Measurements from ENCODE around the gene CEMIP2. TPM values are rescaled to one million over a fixed set of nuclear protein-coding genes. Genes with fewer than 3 reads are reported as not detected.

CEMIP2 gene
- total and polyA plus RNA-seq, 9 donors: 6.3 to 91.3 (median 11.0) TPM

DNA sequence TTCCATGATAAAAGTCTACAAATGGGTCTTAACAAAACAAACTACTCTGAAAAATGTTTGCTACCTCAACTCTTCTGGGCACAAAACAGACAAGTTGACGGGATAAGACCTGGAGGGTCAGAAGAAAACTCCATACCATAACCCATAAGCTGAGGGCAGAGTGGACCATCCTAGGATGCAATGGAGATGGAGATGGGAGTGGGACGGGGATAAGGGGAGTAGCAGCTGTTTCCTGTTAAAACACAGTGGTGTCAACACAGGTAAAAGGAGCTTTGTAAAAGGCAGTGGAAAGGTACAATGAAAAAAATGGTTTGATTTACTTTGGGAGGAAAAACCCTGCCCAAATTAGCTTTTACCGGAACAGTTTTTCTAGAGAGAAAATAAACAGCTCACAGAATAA is 41.6 kb downstream of the CEMIP2 start:
- no peak for TF ChIP-seq POLR2A (IDR thresholded peaks at IDR 0.05)
- TF ChIP-seq, protein P1, sequence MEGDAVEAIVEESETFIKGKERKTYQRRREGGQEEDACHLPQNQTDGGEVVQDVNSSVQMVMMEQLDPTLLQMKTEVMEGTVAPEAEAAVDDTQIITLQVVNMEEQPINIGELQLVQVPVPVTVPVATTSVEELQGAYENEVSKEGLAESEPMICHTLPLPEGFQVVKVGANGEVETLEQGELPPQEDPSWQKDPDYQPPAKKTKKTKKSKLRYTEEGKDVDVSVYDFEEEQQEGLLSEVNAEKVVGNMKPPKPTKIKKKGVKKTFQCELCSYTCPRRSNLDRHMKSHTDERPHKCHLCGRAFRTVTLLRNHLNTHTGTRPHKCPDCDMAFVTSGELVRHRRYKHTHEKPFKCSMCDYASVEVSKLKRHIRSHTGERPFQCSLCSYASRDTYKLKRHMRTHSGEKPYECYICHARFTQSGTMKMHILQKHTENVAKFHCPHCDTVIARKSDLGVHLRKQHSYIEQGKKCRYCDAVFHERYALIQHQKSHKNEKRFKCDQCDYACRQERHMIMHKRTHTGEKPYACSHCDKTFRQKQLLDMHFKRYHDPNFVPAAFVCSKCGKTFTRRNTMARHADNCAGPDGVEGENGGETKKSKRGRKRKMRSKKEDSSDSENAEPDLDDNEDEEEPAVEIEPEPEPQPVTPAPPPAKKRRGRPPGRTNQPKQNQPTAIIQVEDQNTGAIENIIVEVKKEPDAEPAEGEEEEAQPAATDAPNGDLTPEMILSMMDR (IDR thresholded peaks at IDR 0.05): no peak
- no peak for TF ChIP-seq EP300 (IDR thresholded peaks at IDR 0.05)
- DNase-seq: no peak
- 77 to 93% (median 78%) methylated on average over 3 of the region's 3 CpGs for WGBS, 3 donors
- Histone ChIP-seq H3K4me3 (no peak overlapping the region), H3K36me3 (no peaks in the 10 kb centered on the region), H3K9me3 (no peaks in the 10 kb centered on the region), H3K27ac (no peak overlapping the region), H3K27me3 (no peaks in the 10 kb centered on the region), H3K4me1 (ENCODE audit: insufficient read depth) (no peaks in the 10 kb centered on the region)
- intact Hi-C loops (cut with DNase I): no loop called here

DNA sequence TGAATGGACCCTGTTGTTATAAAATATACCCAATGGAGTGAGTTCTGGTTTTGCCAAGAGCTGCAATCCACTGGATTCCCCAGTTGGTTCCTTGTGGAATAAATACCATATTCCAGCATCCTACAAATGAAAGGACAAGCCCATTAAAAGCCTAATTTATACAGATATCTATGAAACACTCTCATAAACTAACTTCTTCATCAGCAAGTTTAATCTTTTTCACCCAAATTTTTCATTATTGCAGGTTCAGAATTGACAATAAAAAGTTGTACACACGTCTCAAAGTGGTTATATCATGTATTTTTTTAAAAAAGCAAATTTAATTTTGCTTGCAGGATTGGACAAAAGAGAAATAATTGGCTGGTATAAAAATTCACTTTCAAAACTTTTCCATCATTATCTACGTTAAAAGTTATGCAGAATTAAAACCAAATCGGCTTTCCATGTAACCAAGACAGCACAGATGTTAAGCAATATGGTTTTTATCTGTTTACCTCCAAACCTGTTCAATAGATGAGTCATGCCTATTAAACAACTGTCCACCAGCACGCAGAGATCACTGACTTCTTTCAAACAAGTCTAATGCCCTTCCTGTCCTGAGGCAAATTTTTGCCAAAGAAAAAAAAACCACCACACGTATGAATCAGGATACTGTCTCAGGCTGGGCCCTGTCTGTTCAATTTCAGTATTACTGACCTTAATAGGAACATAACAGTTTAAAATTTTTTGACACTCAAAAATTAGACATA is 42.5 kb downstream of the CEMIP2 start:
- intact Hi-C loops (cut with DNase I): no loop called here
- Histone ChIP-seq H3K36me3 (no peaks in the 10 kb centered on the region), H3K9me3 (no peaks in the 10 kb centered on the region), H3K4me1 (ENCODE audit: insufficient read depth) (no peaks in the 10 kb centered on the region), H3K4me3 (no peak overlapping the region), H3K27me3 (no peaks in the 10 kb centered on the region), H3K27ac (no peak overlapping the region)
- 24 to 53% (median 39%) methylated on average over 5 of the region's 5 CpGs for WGBS, 3 donors
- DNase-seq: no peak
- TF ChIP-seq, protein P1 (IDR thresholded peaks at IDR 0.05): no peak
- TF ChIP-seq EP300 (IDR thresholded peaks at IDR 0.05): no peak
- TF ChIP-seq POLR2A (IDR thresholded peaks at IDR 0.05): no peak

DNA sequence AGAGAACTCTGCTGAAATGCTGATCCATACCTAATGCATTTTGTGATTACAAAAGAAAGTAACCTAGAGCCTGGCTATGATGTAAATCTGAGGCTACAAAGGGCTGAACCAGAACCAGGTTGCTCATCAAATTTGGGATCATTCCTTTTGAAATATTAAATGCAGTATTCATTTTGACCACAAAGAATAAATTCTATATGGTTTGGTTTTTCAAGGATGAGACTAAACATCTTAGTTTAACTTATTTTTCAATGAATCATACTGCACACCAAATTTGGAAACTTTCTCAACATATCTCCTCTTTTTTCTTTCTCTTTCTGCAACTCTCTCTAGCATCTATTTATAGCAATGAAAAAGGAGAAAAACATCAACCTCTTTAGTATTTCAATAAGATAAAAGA is 46.5 kb downstream of the CEMIP2 start:
- no peak for DNase-seq
- TF ChIP-seq POLR2A (IDR thresholded peaks at IDR 0.05) (no peak), EP300 (IDR thresholded peaks at IDR 0.05) (no peak)
- TF ChIP-seq, protein P1 (IDR thresholded peaks at IDR 0.05): no peak

DNA sequence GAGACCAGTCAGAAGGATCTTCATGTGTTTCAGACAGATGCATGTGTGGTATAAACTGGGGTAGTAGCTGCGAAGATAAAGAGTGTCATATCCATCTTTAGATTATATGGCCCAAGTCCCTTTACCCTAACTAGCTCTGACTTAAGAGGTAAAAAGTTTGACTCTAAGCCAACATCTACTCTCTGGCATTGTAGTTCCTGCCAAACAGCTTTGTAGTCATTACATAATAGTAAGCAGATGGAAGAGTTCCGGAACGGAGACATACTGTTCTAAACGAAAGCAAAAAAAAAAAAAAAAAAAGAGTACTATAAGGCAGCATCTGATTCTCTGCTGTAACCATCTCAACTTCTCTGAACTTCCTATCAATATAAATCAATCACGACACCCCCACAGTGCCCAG is 48.8 kb downstream of the CEMIP2 start:
- no peak for TF ChIP-seq POLR2A (IDR thresholded peaks at IDR 0.05)
- TF ChIP-seq, protein P1 (IDR thresholded peaks at IDR 0.05): no peak
- no peak for TF ChIP-seq EP300 (IDR thresholded peaks at IDR 0.05)
- no peaks in the 10 kb centered on the region for H3K4me1 ChIP-seq (ENCODE audit: insufficient read depth)
- intact Hi-C loops (cut with DNase I): no loop called here
- no peaks in the 10 kb centered on the region for H3K36me3 ChIP-seq
- no peaks in the 10 kb centered on the region for H3K9me3 ChIP-seq
- no peak for DNase-seq
- H3K4me3 ChIP-seq: no peak overlapping the region
- 51 to 57% (median 56%) methylated on average over 5 of the region's 5 CpGs for WGBS, 3 donors
- H3K27ac ChIP-seq: no peak overlapping the region
- H3K27me3 ChIP-seq: no peaks in the 10 kb centered on the region

More for the DNA sequence above, 46.5 kb downstream of the CEMIP2 start:
- Histone ChIP-seq H3K36me3 (no peaks in the 10 kb centered on the region), H3K9me3 (no peaks in the 10 kb centered on the region), H3K4me1 (ENCODE audit: insufficient read depth) (no peaks in the 10 kb centered on the region), H3K27ac (no peak overlapping the region), H3K4me3 (no peak overlapping the region), H3K27me3 (no peaks in the 10 kb centered on the region)
- intact Hi-C loops (cut with DNase I): no loop called here

Measured in ovary (tissue), 9 donors.